Stimulated activated CD4-positive, alpha-beta T cell treated with anti-CD3 and anti-CD28 coated beads, Interleukin-1b, Interleukin-23, amount 100 ng/mL, for 48 hours (primary cell): Measurements from ENCODE around the gene DCDC2C.

Experiments used
- DNase-seq: peaks from one replicate; pipeline ENCODE4 v3.0.0-alpha.2; 2020

Gene DCDC2C

GRCh38 chr2:3674066-3674845 is 29.1 kb upstream of the DCDC2C start:
- DNase-seq: no peak

- no peak for DNase-seq
Measured at GRCh38 chr2:3675687-3676086, 27.7 kb upstream of the DCDC2C start.

GRCh38 chr2:3677436-3677835 is 25.9 kb upstream of the DCDC2C start:
- no peak for DNase-seq

GRCh38 chr2:3678212-3678611 is 25.2 kb upstream of the DCDC2C start:
- no peak for DNase-seq

- DNase-seq: no peak
Measured at GRCh38 chr2:3679180-3679579, 24.2 kb upstream of the DCDC2C start.

- DNase-seq: no peak
Measured at GRCh38 chr2:3679616-3680393, 23.6 kb upstream of the DCDC2C start.

GRCh38 chr2:3680548-3681345 is 22.6 kb upstream of the DCDC2C start:
- no peak for DNase-seq

- no peak for DNase-seq
Measured at GRCh38 chr2:3681625-3682024, 21.8 kb upstream of the DCDC2C start.

- no peak for DNase-seq
Measured at GRCh38 chr2:3682811-3683210, 20.6 kb upstream of the DCDC2C start.

GRCh38 chr2:3683748-3684454 is 19.5 kb upstream of the DCDC2C start:
- no peak for DNase-seq

- DNase-seq: no peak
Measured at GRCh38 chr2:3689998-3690748, 13.2 kb upstream of the DCDC2C start.

GRCh38 chr2:3692375-3692774 is 11.0 kb upstream of the DCDC2C start:
- DNase-seq: no peak

GRCh38 chr2:3696545-3696944 is 6.8 kb upstream of the DCDC2C start:
- no peak for DNase-seq

GRCh38 chr2:3701071-3701470 is 2.3 kb upstream of the DCDC2C start:
- DNase-seq: no peak

GRCh38 chr2:3703757-3704355 is 481 bp downstream of the DCDC2C start:
- no peak for DNase-seq

GRCh38 chr2:3704692-3705091 is 1.3 kb downstream of the DCDC2C start:
- DNase-seq: no peak

GRCh38 chr2:3705782-3706181 is 2.4 kb downstream of the DCDC2C start:
- DNase-seq: no peak

- DNase-seq: no peak
Measured at GRCh38 chr2:3706892-3707291, 3.5 kb downstream of the DCDC2C start.

GRCh38 chr2:3708576-3708975 is 5.2 kb downstream of the DCDC2C start:
- DNase-seq: no peak

GRCh38 chr2:3709225-3709624 is 5.8 kb downstream of the DCDC2C start:
- no peak for DNase-seq

GRCh38 chr2:3712424-3712823 is 9.0 kb downstream of the DCDC2C start:
- DNase-seq: no peak
